ENCODE data around the gene SH3BP4. TPM values are rescaled to one million over a fixed set of nuclear protein-coding genes. Genes with fewer than 3 reads are reported as not detected.
A peak's percentile ranks its signal among the peaks of the same experiment; 100 is the strongest.

SH3BP4 gene
- total and polyA plus RNA-seq, 2 of the 13 experiments (the other 11 are each of a cell fraction or from before 2014, with no cell fraction given), result 34.6 to 99.1 TPM

GRCh38 chr2:234987754-234988153, 35.9 kb downstream of the SH3BP4 start (continued):
- TF ChIP-seq USF2 (IDR thresholded peaks at IDR 0.05; ENCODE audit: low read depth, low read length) (no peak), USF2 (CRISPR knock-in tag; IDR thresholded peaks at IDR 0.05; ENCODE audit: borderline replicate concordance) (no peak), CREB1 (IDR thresholded peaks at IDR 0.05) (peak; percentile 70), CREB1 (CRISPR knock-in tag; IDR thresholded peaks at IDR 0.05) (no peak), ZNF562 (CRISPR knock-in tag; IDR thresholded peaks at IDR 0.05; ENCODE audit: borderline replicate concordance) (no peak), KIAA2018 (CRISPR knock-in tag; IDR thresholded peaks at IDR 0.05; ENCODE audit: borderline replicate concordance) (no peak), NFATC3 (CRISPR knock-in tag; IDR thresholded peaks at IDR 0.05) (no peak), GRHL1 (CRISPR knock-in tag; conservative IDR thresholded peaks at IDR 0.05) (no peak), GABPA (IDR thresholded peaks at IDR 0.05; ENCODE audit: low read depth, low read length) (no peak), GABPA (CRISPR knock-in tag; IDR thresholded peaks at IDR 0.05; ENCODE audit: low read depth) (no peak), ATF7 (IDR thresholded peaks at IDR 0.05) (peak; percentile 94), ATF7 (CRISPR knock-in tag; IDR thresholded peaks at IDR 0.05) (no peak), CENPX (CRISPR knock-in tag; IDR thresholded peaks at IDR 0.05) (no peak), ESRRA (CRISPR knock-in tag; IDR thresholded peaks at IDR 0.05; ENCODE audit: low read depth) (no peak), ZNF597 (CRISPR knock-in tag; IDR thresholded peaks at IDR 0.05) (no peak), MATR3 (CRISPR knock-in tag; IDR thresholded peaks at IDR 0.05) (no peak), ZNF446 (CRISPR knock-in tag; IDR thresholded peaks at IDR 0.05) (no peak), ZBTB38 (CRISPR knock-in tag; IDR thresholded peaks at IDR 0.05) (no peak)

All from HepG2 (cell line).